HFFc6 (cell line): ENCODE data around the gene ADGRV1. TPM values are rescaled to one million over a fixed set of nuclear protein-coding genes. Genes with fewer than 3 reads are reported as not detected.

Experiments used
- DNase-seq: peaks from one replicate; pipeline ENCODE4 v3.0.0-alpha.2; 2018
- H3K27ac Mint-ChIP-seq: 2 replicates; pipeline ENCODE4 v1.8.0; 2020; ENCODE audit warnings: mild to moderate bottlenecking, mixed read lengths
- H3K27me3 Mint-ChIP-seq: 2 replicates; pipeline ENCODE4 v1.8.0; 2021; ENCODE audit warnings: mild to moderate bottlenecking, moderate library complexity, mixed read lengths; ENCODE audit not compliant: insufficient read depth
- H3K36me3 Mint-ChIP-seq: 2 replicates; pipeline ENCODE4 v1.8.0; 2021; ENCODE audit warnings: low read depth, mixed read lengths
- H3K4me1 Mint-ChIP-seq: 2 replicates; pipeline ENCODE4 v1.8.0; 2020; ENCODE audit warnings: low read depth, mixed read lengths
- H3K4me3 Mint-ChIP-seq: 2 replicates; pipeline ENCODE4 v1.8.0; 2020; ENCODE audit warnings: mild to moderate bottlenecking, moderate library complexity, mixed read lengths
- H3K9me3 Mint-ChIP-seq: 2 replicates; pipeline ENCODE4 v1.8.0; 2020; ENCODE audit warnings: mild to moderate bottlenecking, mixed read lengths
- CTCF ChIP-seq: fragments of 200-600 bp; sonication (generic); IDR thresholded peaks from 2 replicates; pipeline ENCODE4 v1.5.0; 2021; ENCODE audit warnings: antibody characterized with exemption, mild to moderate bottlenecking
- total RNA-seq, 6 experiments: library from RNA; stranded (reverse); fragmentation: NEBNext Ultra II Directional; extraction: Animal tissue kit (Norgen Biotek cat#: 25700); gene quantifications; 2 replicates in 1 of 6; 3 replicates in 5 of 6; pipeline ENCODE4 v1.2.3, GENCODE V29; 2021

The ADGRV1 gene
- total RNA-seq, 6 experiments from 2014 or later: not detected

- TF ChIP-seq CTCF: no peak
Observed at GRCh38 chr5:90636948-90637347, 78.4 kb downstream of the ADGRV1 start.

GRCh38 chr5:90637731-90638130 lies 79.1 kb downstream of the ADGRV1 start:
- H3K9me3 Mint-ChIP-seq: no peaks in the 10 kb centered on the region
- no peaks in the 10 kb centered on the region for H3K27me3 Mint-ChIP-seq
- no peak for DNase-seq
- TF ChIP-seq CTCF: no peak
- H3K27ac Mint-ChIP-seq: no peak overlapping the region
- no peaks in the 10 kb centered on the region for H3K4me1 Mint-ChIP-seq
- H3K36me3 Mint-ChIP-seq: no peaks in the 10 kb centered on the region
- no peak overlapping the region for H3K4me3 Mint-ChIP-seq

More at GRCh38 chr5:90636948-90637347, 78.4 kb downstream of the ADGRV1 start:
- no peak for DNase-seq
- Mint-ChIP-seq H3K27me3 (no peaks in the 10 kb centered on the region), H3K4me1 (no peaks in the 10 kb centered on the region), H3K4me3 (no peak overlapping the region), H3K36me3 (no peaks in the 10 kb centered on the region), H3K9me3 (no peaks in the 10 kb centered on the region), H3K27ac (no peak overlapping the region)

DNA sequence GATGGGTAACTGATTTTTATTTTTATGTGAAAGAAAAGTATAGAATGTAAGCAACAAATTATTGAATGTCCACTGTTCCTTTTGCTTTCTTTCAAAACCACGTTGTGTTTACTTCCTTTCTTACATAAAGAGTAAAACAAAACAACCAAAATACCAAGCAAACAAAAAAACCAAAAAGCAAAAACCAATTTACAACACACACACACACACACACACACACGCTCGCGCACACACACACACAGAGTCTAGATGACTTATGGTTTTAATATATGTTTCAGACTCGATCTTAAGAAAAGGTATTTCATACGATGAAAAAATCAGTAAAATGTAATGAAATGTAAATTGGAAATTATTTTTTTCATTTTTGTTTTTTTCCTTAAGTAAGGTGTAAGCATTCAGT lies 80.3 kb downstream of the ADGRV1 start:
- Mint-ChIP-seq H3K4me3 (no peak overlapping the region), H3K27me3 (no peaks in the 10 kb centered on the region), H3K27ac (no peak overlapping the region), H3K4me1 (no peaks in the 10 kb centered on the region), H3K36me3 (no peaks in the 10 kb centered on the region), H3K9me3 (no peaks in the 10 kb centered on the region)
- TF ChIP-seq CTCF: no peak
- no peak for DNase-seq

DNA sequence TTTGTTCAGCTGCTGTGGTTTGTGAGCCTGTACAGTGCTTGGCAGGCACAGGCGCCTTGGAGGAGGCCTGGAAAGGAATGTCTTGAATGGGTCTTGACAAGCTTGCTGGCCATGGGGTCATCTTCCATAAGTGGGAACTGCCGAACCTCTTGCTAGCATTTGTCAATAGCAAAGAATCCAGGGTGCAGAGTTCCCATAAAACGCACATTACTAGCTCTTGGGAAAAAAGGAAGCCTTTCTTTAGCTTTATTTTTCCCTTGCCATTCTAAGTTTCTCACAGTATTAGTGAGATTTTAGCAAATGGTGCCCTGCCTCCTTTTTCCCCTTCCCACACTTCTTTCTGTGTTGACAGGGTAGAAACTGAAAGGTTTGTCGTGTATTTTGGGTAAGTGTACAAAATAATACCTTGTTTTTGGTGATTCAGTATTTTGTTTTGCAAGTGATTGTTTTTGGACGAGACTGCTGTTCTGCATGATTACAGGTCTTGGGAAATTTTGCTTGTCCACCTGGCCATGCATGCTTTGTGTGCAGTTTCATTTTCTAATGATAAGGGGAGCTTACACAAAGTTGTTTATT lies 82.0 kb downstream of the ADGRV1 start:
- no peaks in the 10 kb centered on the region for H3K36me3 Mint-ChIP-seq
- peaks cover 4% of the 10 kb centered on the region; the same call in 1 of the 2 replicates for H3K9me3 Mint-ChIP-seq
- TF ChIP-seq CTCF: no peak
- no peak overlapping the region for H3K4me3 Mint-ChIP-seq
- no peak overlapping the region for H3K27ac Mint-ChIP-seq
- no peak for DNase-seq
- no peaks in the 10 kb centered on the region for H3K27me3 Mint-ChIP-seq
- no peaks in the 10 kb centered on the region for H3K4me1 Mint-ChIP-seq

GRCh38 chr5:90641528-90641927 lies 82.9 kb downstream of the ADGRV1 start:
- H3K4me1 Mint-ChIP-seq: no peaks in the 10 kb centered on the region
- DNase-seq: no peak
- no peak overlapping the region for H3K27ac Mint-ChIP-seq
- no peaks in the 10 kb centered on the region for H3K27me3 Mint-ChIP-seq
- H3K36me3 Mint-ChIP-seq: no peaks in the 10 kb centered on the region
- TF ChIP-seq CTCF: no peak
- peaks cover 4% of the 10 kb centered on the region; the same call in 1 of the 2 replicates for H3K9me3 Mint-ChIP-seq
- no peak overlapping the region for H3K4me3 Mint-ChIP-seq
